SK-N-SH treated with all-trans-retinoic acid at 6 μM for 48 hours (cell line): ENCODE data around the gene ARID1B.

Source experiments
- POU6F1 ChIP-seq: fragments of 250-450 bp; sonication (Bioruptor Pico); IDR thresholded peaks from 2 replicates; pipeline ENCODE4 v1.8.0; 2021; ENCODE audit warnings: low read depth, mild to moderate bottlenecking, moderate library complexity, borderline replicate concordance
- PPARA ChIP-seq: fragments of 250-450 bp; sonication (Bioruptor Pico); IDR thresholded peaks from 2 replicates; pipeline ENCODE4 v1.5.0; 2020; ENCODE audit warnings: mild to moderate bottlenecking, borderline replicate concordance
- TSHZ2 ChIP-seq: fragments of 250-450 bp; sonication (Bioruptor Pico); IDR thresholded peaks from 2 replicates; pipeline ENCODE4 v1.5.0; 2020; ENCODE audit warnings: mild to moderate bottlenecking, moderate library complexity
- ZFP30 ChIP-seq: fragments of 450-650 bp; formaldehyde crosslinking; IDR thresholded peaks from 2 replicates; pipeline ENCODE4 v1.5.0; 2022; ENCODE audit warnings: mild to moderate bottlenecking, moderate library complexity
- ZNF70 ChIP-seq: fragments of 450-650 bp; formaldehyde crosslinking; IDR thresholded peaks from 2 replicates; pipeline ENCODE4 v1.5.0; 2020; ENCODE audit warnings: mild to moderate bottlenecking, moderate library complexity
- ZNF8 ChIP-seq: fragments of 450-650 bp; formaldehyde crosslinking; IDR thresholded peaks from 2 replicates; pipeline ENCODE4 v1.5.0; 2020; ENCODE audit warnings: mild to moderate bottlenecking, moderate library complexity
- TF ChIP-seq, protein P1 (sequence below): fragments of 250-450 bp; sonication (Bioruptor Pico); IDR thresholded peaks from 2 replicates; pipeline ENCODE4 v1.5.1; 2020; ENCODE audit warnings: low read depth, mild to moderate bottlenecking, moderate library complexity

DNA sequence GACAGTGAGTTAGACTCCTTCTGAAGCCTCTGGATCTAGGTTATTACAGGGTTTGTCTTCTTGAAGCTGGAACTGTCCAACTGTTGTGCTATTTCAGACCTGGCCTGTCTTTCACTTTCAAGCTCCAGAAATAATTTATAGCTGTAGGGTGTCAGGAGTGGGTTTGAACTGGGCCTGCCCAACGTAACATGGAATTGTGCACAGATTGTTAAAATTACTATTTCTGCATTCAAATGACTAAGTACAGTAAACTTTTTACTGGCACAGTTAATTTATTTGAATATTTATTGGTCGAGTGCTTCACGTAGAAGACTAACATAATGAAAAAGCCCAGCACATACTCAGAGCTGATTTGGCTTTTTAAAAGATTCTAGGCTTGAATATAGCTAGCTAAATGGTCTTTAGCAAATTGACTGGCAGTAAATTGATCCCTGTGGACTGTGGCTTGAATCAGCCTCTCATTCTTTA, 74.3 kb downstream of the ARID1B start:
- TF ChIP-seq ZFP30 (CRISPR knock-in tag) (no peak), ZNF70 (no peak), TSHZ2 (no peak), PPARA (no peak), ZNF8 (CRISPR knock-in tag) (no peak), POU6F1 (CRISPR knock-in tag) (no peak)
- TF ChIP-seq, protein P1, sequence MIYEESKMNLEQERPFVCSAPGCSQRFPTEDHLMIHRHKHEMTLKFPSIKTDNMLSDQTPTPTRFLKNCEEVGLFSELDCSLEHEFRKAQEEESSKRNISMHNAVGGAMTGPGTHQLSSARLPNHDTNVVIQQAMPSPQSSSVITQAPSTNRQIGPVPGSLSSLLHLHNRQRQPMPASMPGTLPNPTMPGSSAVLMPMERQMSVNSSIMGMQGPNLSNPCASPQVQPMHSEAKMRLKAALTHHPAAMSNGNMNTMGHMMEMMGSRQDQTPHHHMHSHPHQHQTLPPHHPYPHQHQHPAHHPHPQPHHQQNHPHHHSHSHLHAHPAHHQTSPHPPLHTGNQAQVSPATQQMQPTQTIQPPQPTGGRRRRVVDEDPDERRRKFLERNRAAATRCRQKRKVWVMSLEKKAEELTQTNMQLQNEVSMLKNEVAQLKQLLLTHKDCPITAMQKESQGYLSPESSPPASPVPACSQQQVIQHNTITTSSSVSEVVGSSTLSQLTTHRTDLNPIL = no peak
